NCI-H1436 (cell line): ENCODE measurements around the gene AP1B1.
"Not testable (repeated sequence)": the region's sequence is repeated elsewhere in the genome, so short reads cannot be mapped to it uniquely, and the experiment has no call there.

Experiments
- DNase-seq: peaks from one replicate; lab custom pipeline; 2025; lab: John Stamatoyannopoulos, UW

AP1B1 gene

DNA sequence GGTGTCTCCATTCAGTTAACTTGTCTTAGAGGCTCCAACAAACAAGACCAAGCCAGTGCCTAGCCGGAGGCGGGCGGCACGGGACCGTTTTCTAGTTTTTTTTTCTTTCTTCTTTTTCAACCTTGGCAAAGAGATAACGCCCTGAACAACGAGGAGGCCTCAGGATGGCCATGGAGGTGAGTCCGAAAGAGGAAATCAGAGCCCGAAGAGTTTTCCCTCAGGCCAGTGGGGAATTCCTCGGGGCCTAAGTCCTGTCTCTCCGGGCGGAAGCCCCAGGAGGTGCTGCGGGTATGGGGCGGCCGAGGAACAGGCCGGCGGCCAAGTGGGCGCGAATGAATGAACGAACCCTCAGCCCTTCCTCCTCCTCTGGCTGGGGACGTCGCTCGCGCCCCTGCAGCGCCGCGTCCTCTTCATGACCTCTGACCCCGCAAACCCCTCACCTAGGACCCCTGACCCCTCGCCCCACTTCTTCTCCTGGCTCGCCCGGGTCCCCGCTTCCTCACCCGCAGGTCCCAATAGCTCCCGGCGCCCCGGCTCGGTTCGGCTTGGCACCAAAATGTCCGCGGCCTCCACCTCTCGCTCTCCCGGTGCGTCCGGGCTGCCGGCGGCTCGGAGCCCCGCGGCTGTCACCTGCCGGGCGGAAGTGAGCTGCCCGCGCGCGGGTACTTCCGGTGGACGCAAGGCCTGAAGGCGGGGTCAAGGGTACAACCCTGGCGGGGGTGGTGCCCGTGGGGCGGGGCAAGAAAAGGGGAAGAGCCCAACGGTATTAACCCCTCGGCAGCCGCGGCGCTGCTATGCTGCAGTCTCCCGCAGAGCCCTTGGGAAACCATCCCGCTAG is at the start of gene AP1B1:
AP1B1 (minus strand) TSS at position 650 of the 838 bp plus-strand sequence. CDS start 21,327 bp downstream, outside the sequence.
- DNase-seq, result peak; percentile 93

DNA sequence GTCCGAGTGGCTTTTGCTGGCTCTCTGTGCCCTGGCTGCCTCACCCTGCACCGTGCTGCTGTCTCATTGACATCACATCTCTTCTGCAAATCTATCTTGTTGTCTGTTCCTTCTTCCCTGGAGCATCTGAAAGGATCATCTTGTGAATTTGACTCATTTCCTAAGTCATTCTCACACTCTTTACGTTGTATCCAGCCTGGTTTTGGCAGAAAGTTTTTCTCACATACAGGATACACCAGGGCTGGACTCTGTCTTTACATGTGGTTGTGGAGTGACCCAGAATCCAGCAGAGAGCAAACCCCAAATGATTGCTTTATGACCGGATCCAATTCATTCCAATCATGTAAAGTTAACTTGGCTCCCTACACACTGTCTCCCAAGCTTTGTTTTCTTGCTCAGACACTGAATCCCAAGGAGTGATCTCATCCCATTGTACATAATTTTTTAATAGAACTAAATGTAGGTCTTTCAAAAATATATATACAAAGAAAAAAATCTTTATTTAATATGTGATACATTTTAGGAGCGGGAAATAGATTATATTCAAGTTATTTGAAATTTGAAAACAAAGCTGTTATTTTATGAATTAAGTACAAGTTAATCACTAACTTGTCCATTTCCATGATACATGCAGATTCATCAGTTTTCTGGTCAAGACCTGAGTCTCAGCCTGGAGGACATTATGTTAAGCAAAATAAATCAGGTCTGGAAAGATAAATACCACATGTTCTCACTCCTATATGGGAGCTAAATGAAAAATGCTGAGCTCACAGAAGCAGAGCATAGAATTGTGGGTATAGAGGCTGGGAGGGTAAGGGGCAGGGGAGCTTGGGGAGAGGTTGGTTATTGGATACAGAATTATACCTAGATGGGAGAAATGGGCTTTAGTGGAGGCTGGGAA is 47.1 kb upstream of the AP1B1 start:
- DNase-seq, result no peak

DNA sequence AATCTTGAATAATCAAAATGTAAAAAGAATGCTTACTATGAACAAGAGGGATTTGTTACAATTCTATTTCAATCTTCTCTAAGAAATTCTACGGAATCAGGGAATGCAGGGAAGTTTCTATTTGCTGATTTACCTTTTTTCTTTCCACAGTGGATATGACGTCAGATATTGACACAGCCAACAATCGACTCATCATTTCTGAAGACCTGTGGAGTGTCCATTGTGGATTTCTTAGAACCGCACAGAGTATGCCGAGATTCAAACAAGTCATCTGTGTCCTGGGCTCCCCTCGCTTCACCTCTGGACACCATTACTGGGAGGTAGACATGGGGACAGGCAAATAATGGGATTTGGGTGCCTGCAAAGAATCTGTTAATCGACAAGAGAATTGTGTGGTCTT is 45.9 kb upstream of the AP1B1 start:
- no peak for DNase-seq

DNA sequence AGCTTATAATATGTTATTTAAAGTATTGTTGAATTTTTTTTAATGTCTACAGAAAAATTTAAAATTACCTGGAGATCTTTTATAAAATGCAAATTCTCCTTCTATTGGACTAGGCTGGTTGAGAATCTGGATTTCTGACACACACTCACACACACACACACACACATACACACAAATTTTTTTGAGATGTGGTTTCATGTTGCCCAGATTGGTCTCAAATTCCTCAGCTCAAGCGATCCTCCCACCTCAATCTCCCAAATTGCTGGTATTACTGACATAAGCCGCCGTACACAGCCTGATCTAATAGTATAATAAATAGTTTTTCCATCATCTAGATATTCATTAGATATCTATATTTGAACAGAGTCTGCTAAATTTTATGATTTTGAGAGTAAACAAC is 45.5 kb upstream of the AP1B1 start:
- no peak for DNase-seq

DNA sequence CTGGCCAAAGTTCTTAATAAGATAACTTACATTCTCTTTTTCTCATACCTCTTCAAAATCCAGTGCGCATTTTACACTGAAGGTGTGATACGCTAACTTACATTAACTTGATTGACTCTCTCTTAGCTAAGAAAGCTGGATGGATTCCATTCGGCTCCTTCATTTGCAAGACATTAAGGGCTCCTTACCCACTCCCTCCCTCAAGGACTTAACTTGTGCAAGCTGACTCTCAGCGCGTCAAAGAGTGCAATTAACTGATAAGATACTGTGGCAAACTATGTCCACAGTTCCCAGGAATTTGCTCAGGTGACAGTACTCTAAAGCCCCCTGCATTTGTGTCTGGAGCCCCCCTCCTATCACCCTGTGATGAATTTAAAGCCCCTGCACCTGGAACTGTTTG is 43.6 kb upstream of the AP1B1 start:
- DNase-seq, result no peak

DNA sequence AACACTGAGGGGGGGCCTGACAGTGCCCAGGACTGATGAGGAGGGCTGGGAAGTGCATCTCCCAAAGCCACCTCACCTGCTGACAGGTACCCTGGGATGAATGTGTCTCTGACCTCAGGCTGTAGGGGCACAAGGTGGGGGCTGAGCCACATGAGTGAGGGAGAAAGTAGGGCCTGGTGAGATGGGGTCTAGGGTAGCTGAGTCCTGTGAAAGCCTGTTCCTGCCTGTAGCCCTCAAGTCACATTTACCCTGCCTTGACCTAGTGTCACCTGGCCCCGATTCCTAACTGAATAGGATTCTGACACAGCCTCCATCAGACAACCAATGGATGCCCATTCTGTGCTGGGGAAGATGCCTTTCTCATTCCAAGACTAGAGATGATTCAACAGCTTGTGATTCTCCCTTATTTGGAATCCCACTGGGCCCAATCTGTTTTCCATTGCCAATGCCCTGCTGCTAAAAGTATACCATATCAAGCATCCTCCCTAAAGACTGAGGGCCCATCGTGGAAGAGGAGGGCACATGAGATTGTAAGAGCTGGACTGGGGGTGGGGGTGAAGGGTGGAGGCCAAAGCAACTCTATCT is 38.9 kb upstream of the AP1B1 start:
- no peak for DNase-seq

DNA sequence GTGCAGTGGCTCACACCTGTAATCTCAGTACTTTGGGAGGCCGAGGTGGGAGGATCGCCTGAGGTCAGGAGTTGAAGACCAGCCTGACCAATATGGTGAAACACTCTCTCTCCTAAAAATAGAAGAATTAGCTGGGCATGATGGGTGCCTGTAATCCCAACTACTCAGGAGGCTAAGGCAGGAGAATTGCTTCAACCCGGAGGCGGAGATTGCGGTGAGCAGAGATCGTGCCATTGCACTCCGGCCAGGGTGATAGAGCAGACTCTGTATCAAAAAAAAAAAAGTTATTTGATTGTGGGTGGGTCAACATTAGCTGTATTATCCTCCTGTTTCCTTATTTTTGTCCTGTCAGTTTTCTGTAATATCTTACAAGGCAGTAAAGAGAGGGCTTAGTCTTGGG is 38.1 kb upstream of the AP1B1 start:
- no peak for DNase-seq

DNA sequence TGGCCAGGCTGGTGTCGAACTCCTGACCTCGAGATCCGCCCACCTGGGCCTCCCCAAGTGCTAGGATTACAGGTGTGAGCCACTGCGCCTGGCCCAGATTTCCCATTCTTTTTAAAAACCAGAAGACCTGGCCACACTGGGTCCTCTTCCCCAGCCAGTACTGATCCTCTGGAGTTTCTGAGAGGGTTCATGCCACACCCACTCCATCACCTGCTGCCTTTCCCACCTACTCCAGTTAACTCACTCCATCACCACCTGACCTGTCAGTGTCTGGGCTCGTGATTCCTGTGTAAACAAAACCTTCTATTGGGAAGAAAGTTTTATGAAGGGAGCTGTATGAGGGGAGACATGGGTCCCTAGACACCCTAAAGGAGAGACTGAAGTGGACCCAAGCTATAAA is 30.3 kb upstream of the AP1B1 start:
- not testable (repeated sequence) for DNase-seq

DNA sequence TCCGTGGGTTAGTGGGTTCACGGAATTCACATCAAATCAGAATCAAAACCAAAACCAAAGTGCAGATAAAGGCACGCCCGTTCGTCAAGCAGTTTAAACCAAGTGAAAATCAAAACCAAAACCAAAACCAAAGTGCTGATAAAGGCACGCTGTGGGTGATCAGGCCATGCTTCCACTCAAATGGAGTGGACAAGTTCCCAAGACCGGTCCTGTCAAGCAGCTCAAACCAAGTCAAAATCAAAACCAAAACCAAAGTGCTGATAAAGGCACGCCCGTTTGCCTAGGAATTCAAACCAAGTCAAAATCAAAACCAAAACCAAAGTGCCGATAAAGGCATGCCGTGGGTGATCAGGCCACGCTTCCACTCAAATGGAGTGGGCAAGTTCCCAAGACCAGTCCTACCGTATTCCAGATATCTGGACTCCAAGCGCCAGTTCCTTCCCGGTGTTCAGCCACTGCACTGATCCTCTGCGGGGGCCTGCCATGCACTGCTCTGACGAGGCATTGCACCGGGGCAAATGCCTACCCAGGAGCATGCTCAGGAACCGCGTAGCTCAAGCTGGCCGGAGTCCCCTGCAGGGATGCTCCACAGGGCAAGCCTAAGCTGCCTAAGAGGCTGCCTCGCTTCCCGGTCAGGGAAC is 26.7 kb upstream of the AP1B1 start:
- not testable (repeated sequence) for DNase-seq

DNA sequence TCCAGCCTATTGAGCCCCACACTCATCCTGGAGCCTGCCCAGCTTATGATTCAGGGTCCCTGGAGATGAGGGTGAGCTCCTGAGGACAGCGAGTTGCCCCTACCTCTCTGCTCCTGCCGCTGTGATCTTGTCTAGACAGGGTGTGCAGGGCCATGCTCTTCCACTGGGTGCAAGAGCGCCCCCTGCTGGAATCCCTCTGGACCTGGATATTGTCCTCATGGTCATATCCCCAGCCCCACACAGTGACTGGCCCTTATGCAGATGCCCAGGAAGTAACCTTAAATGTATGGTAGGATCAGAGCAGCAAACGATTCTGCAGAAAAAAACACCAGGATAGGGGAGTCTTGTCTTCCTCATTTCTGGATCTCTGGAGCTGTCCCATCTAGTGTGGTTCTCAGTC is 24.4 kb upstream of the AP1B1 start:
- not testable (repeated sequence) for DNase-seq

DNA sequence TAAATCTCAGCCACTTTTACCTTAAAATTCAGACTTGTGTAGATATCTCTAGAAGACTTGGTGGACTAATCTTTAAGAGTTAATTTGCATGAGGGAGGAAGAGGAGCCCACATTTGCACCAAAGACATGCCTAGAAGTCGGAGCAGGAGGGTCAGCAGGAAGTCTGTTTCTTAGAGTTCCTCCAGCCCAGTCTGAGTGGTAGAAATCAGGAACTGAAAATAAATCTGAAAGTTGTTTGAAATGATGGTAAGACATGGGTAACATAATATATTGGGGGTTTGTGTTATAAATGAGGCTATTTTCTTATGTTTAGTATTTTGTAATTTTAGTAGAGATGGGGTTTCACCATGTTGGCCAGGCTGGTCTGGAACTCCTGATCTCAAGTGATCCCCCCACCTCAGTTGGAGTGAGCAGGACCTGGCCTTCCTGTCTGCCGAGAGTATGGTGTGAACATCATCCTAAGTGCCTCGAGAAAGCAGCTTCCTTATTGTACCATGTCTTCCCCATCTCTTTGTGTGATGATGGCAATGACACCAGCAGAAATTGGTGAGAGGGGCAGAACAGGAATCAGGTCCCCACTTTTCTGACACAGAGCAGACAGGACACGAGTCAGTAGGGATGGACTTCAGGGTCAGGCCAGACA is 23.3 kb upstream of the AP1B1 start:
- DNase-seq, result not testable (repeated sequence)

DNA sequence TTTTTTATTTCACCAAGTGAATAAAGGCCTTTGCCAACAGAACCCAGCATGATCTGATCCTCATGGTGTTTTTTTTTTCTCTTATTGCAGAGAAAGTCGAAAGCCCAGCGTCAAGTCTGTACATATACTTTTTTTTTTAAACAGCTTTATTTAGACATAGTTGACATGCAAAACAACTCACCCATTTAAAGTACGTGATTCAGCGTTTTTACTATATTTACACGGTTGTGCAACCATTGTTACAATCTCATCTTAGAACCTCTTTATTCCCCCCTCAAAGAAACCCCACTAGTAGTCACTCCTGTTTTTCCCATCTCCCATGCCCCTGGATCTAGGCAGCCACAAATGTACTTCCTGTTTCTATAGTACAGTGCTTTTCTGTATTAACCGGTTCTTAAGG is 20.6 kb upstream of the AP1B1 start:
- DNase-seq, result no peak

DNA sequence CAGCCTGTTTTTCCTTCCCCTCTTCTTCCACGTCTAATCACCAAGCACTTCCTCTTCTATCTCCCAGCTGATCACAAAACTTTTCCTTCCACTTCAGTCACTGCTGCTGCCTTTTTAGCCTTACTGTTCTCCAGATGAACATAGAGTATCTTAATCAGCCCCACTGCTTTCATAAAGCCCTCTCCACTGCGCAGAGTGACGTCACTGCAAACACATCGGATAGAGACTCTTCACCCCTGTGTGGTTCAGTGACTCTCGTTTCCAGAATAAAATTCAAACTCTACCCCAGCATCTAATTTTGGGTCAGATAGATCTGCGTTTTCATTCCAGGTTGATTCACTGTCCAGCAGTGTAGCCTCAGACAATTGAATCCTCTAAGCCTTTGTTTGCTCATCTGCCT is 13.2 kb upstream of the AP1B1 start:
- not testable (repeated sequence) for DNase-seq

DNA sequence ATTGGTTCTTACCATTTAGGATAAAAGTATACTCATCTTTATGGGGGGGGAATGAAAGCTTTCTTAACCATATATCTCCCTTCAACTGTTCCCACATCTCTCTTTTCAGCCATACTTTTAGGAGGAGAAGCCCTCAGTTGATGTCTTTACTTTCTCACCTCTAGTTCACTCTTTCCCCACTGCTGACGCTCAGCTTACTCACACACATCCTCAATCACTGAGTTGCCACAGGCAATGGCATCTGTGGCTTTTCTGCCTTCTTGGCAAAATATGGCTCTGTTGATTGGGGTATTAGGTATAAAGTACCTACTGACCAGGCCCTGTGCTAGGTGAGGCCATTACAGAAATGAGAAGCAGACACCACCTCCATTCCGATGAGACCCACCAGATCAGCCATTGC is 12.2 kb upstream of the AP1B1 start:
- DNase-seq, result no peak

DNA sequence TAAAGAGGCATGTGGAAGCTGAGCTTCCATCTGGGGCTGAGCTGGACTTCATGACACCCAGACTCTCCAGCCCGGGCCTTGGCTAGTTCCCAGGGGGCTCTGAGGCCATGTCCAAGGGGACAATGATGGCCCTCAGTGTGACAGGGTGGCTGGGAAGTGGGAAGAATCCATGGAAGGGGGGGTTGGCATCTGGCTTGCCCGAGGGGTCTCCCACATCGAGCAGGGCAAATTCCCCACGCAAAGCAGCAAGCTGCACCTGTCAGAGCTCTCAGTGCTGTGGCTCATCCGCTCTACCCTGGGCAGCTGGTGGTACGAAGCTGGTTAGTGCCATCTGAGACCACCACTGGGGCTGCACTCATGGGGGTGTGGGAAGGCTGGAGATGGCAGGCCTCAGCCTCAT is 9.4 kb upstream of the AP1B1 start:
- DNase-seq, result no peak

DNA sequence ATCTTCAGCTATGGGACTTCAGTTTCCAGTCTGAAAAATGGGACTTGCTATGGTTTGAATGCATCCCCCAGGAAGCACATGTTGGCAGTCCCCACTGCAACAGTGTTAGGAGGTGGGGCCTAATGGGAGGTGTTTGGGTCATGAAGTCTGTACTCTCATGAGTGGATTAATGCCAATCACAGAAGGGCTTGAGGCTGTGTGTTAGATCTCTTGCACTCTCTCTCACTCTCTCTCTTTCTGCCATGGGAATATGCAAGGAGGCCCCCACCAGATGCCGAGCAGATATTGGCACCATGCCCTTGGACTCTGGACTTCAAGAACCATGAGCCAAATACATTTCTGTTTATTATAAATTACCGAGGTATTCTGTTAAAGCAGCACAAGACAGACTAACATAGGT is 7.8 kb upstream of the AP1B1 start:
- DNase-seq, result no peak

DNA sequence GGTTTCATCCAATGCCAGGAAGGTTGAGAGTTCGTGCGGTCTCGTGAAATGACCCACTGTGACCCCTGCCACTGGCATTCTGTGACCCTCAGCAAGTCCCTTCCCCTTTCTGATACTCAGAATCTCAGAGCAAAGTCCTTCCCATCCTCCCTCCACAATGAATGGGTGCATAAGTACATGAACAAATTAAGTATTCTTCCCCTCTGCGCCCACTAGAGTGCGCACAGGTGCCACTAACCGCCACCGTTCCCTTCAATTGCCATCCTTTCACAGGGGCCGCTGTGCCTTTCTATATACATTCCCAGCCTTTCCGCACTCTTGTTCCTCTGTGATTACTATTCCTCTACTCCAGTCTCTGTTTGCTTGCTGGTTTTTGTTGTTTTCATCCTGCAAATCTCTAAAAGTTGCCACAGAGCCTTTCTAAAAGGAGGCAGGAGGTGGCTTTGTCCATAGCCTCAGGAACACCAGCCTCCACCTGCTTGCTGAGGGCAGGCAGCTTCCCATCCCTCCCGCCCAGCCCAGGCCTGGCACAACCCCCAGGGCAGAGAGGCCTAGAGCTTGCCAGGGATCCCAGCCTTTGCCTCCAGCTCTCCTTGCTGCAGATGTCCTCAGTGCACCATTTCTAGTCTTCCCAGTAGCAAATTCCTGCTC is 6.7 kb upstream of the AP1B1 start:
- peak; percentile 81 for DNase-seq

DNA sequence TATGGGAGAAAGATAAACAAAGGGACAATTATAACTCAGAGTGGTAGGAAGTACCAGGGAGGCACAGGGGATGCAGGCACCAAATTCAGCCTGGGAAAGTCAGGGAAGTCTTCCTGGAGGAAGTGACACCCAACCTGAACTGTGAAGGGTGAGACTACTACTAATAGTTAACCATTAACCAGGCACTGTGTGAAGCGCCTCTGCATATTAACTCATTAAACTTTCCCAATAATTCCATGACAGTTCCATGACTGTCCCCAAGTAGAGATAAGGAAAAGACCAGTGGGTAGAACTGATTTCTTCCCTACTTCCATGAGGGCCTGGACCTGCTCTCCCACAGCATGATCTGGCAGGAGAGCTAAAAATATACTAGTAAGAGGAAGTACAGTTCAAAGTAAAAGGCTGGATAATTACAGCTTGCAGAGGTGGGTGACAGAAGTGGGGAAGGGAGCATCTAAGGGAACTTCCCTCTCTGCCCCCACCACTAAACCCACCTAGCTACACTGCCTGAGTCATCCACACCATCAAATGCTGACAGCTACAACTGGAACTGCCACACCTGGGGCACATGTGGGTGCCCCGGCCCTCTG is 4.7 kb upstream of the AP1B1 start:
- DNase-seq, result no peak

DNA sequence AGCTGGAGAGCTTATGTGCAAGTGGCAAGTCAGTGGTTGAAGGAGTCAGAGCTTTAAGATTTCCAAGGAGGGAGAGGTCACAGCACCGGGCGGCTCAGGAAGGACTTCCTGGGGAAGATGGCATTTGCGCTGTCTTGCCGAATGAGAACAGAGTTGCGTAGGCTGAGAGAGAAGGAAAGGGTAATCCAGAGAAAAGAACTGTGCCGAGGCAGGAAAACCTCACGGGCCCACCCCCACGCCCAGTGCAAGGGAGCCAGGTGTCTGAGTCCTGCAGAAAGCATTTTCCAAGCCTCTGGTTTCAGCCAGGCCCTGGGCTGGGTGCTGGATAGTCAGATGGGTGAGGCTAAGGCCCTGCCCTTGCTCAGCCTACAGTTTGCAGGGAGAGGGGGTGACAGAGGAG is 3.2 kb upstream of the AP1B1 start:
- DNase-seq, result no peak

DNA sequence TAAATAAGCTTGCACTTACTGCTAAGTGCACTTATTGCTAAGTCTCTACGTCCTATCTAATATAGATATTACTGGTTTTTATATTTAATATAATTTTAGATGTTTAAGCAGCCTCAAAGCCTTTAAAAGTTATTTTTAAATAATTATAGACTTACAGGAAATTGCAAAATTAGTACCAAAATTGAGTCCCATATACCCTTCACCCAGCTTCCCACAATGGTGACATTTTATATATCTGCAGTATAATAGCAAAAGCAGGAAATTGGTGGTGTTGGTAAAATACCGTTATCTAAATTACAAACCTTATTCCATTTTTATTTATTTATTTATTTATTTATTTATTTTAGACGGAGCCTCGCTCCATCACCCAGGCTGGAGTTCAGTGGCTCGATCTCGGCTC is 1.9 kb upstream of the AP1B1 start:
- no peak for DNase-seq

DNA sequence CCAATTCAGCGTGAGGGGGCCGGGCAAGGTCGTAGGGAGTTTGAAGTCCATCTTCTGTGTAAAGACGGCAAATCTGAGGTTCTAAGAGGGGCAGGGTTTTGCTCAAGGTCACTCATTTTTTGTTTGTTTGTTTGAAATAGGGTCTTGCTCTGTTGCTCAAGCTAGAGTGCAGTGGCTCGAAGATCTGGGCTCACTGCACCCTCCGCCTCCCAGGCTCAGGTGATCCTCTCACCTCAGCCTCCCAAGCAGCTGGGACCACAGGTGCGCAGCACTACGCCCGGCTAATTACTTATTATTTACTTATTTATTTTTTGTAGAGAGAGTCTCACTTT is 355 bp upstream of the AP1B1 start:
- no peak for DNase-seq
